MCF 10A (cell line): Measurements from ENCODE around the gene RTN4R. TPM values are rescaled to one million over a fixed set of nuclear protein-coding genes. Genes with fewer than 3 reads are reported as not detected.

ENCODE experiments used
- BruUV-seq: library from RNA; stranded (reverse); fragments of 400-500 nt; replicated peaks from 2 replicates; lab custom pipeline; 2021; lab: Mats Ljungman, UMichigan
- CTCF ChIA-PET: fragments of 300-600 bp; sonication (Branson Sonifier 250); formaldehyde crosslinking; extraction: SDS; loops from one replicate; lab custom pipeline; 2021; ENCODE audit warnings: antibody characterized with exemption, inconsistent platforms; lab: Yijun Ruan, JAX
- POLR2A ChIA-PET: fragments of 300-600, 350-650 bp; sonication (Branson Sonifier 250); formaldehyde crosslinking; extraction: SDS; loops from one replicate; lab custom pipeline; 2020; ENCODE audit warnings: antibody characterized with exemption, inconsistent platforms; lab: Yijun Ruan, JAX
- DNase-seq: peaks from one replicate; pipeline ENCODE4 v3.0.0-alpha.2; 2018; ENCODE audit not compliant: unreplicated experiment
- H3K27ac Mint-ChIP-seq: one replicate; pipeline ENCODE4 v1.8.0; 2022; ENCODE audit warnings: mild to moderate bottlenecking, low read depth, mixed read lengths; ENCODE audit not compliant: unreplicated experiment
- H3K27me3 Mint-ChIP-seq: one replicate; pipeline ENCODE4 v1.8.0; 2022; ENCODE audit warnings: mixed read lengths; ENCODE audit not compliant: insufficient read depth, unreplicated experiment
- H3K36me3 Mint-ChIP-seq: one replicate; pipeline ENCODE4 v1.8.0; 2022; ENCODE audit warnings: mild to moderate bottlenecking, moderate library complexity, mixed read lengths; ENCODE audit not compliant: insufficient read depth, unreplicated experiment
- H3K4me1 Mint-ChIP-seq: one replicate; pipeline ENCODE4 v1.8.0; 2022; ENCODE audit warnings: mixed read lengths; ENCODE audit not compliant: insufficient read depth, unreplicated experiment
- H3K4me3 Mint-ChIP-seq: one replicate; pipeline ENCODE4 v1.8.0; 2022; ENCODE audit warnings: mild to moderate bottlenecking, moderate library complexity, mixed read lengths; ENCODE audit not compliant: unreplicated experiment
- H3K9me3 Mint-ChIP-seq: one replicate; pipeline ENCODE4 v1.8.0; 2022; ENCODE audit warnings: mixed read lengths; ENCODE audit not compliant: unreplicated experiment
- intact Hi-C: fragments of 100-400 bp; cut with micrococcal nuclease; formaldehyde crosslinking; loops from 2 replicates; pipeline ENCODE4 v1.14.1; 2022
- total RNA-seq: library from RNA; stranded (reverse); gene quantifications from 2 replicates; pipeline ENCODE4 v1.2.3, GENCODE V29; 2022
- TF ChIP-seq, protein P1 (sequence below): fragments of 200-600 bp; IDR thresholded peaks from one replicate; pipeline ENCODE4 v1.8.0; 2022; ENCODE audit warnings: antibody characterized with exemption, mild to moderate bottlenecking; ENCODE audit not compliant: unreplicated experiment

RTN4R gene
- total RNA-seq, 1 experiment from 2014 or later, result 2.7 TPM

GRCh38 chr22:20205964-20206708 is 62.0 kb downstream of the RTN4R start:
- Mint-ChIP-seq H3K36me3 (no peaks in the 10 kb centered on the region), H3K27me3 (no peaks in the 10 kb centered on the region), H3K27ac (peak overlapping the region; percentile 91), H3K4me1 (peaks cover 14% of the 10 kb centered on the region), H3K9me3 (no peaks in the 10 kb centered on the region), H3K4me3 (peak overlapping the region; percentile 86)
- ChIA-PET POLR2A (interaction anchor here (0.6 to 1.2 kb wide), 3 partner anchors 10 to 44 kb away, joined by 3 read pairs; no protein-coding TSS in a partner anchor), CTCF (no interaction called here)
- peak; percentile 82 for DNase-seq
- intact Hi-C loops, result no loop called here
- TF ChIP-seq, protein P1, sequence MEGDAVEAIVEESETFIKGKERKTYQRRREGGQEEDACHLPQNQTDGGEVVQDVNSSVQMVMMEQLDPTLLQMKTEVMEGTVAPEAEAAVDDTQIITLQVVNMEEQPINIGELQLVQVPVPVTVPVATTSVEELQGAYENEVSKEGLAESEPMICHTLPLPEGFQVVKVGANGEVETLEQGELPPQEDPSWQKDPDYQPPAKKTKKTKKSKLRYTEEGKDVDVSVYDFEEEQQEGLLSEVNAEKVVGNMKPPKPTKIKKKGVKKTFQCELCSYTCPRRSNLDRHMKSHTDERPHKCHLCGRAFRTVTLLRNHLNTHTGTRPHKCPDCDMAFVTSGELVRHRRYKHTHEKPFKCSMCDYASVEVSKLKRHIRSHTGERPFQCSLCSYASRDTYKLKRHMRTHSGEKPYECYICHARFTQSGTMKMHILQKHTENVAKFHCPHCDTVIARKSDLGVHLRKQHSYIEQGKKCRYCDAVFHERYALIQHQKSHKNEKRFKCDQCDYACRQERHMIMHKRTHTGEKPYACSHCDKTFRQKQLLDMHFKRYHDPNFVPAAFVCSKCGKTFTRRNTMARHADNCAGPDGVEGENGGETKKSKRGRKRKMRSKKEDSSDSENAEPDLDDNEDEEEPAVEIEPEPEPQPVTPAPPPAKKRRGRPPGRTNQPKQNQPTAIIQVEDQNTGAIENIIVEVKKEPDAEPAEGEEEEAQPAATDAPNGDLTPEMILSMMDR, result no peak
- TSS peak; percentile 85 for BruUV-seq

GRCh38 chr22:20205464-20205963 is 62.6 kb downstream of the RTN4R start:
- H3K9me3 Mint-ChIP-seq, result no peaks in the 10 kb centered on the region
- H3K4me1 Mint-ChIP-seq, result peaks cover 14% of the 10 kb centered on the region
- no peak for DNase-seq
- ChIA-PET CTCF (no interaction called here), POLR2A (interaction anchor here (0.7 to 1.2 kb wide), 2 partner anchors 18 to 44 kb away, joined by 3 read pairs; no protein-coding TSS in a partner anchor)
- peak overlapping the region; percentile 86 for H3K4me3 Mint-ChIP-seq
- H3K36me3 Mint-ChIP-seq, result no peaks in the 10 kb centered on the region
- intact Hi-C loops, result no loop called here
- BruUV-seq, result no TSS peak
- TF ChIP-seq, protein P1, result no peak
- peak overlapping the region; percentile 91 for H3K27ac Mint-ChIP-seq
- H3K27me3 Mint-ChIP-seq, result no peaks in the 10 kb centered on the region

- Mint-ChIP-seq H3K4me1 (peaks cover 14% of the 10 kb centered on the region), H3K4me3 (no peak overlapping the region), H3K27ac (no peak overlapping the region), H3K9me3 (no peaks in the 10 kb centered on the region), H3K36me3 (no peaks in the 10 kb centered on the region), H3K27me3 (no peaks in the 10 kb centered on the region)
- TF ChIP-seq, protein P1, result no peak
- ChIA-PET CTCF (no interaction called here), POLR2A (no interaction called here)
- no TSS peak for BruUV-seq
- intact Hi-C loops, result no loop called here
- DNase-seq, result no peak
Observed at GRCh38 chr22:20204806-20205205, 63.3 kb downstream of the RTN4R start.

DNA sequence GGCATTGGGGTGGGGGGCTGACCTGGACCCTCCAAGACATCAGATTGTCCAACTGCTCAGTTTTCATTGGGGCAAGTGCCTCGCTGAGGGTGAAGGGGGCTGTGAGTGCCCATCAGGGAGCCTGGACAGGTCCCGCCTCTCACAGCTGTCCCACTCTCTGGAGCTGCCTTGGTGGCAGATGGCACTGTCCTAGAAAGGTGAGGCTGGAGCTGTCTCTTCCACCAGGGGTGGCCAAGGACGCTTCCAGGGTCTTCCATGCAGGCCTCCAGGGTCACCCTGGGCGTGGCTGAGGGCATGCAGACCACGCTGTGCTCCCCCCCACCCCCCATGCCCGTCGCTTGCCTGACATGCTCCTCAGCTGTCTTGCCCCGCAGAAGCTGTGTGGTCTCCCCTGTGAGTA is 63.8 kb downstream of the RTN4R start:
- Mint-ChIP-seq H3K4me1 (peaks cover 14% of the 10 kb centered on the region), H3K27ac (no peak overlapping the region), H3K4me3 (no peak overlapping the region), H3K9me3 (no peaks in the 10 kb centered on the region), H3K36me3 (no peaks in the 10 kb centered on the region), H3K27me3 (no peaks in the 10 kb centered on the region)
- no peak for DNase-seq
- ChIA-PET CTCF (no interaction called here), POLR2A (no interaction called here)
- intact Hi-C loops, result no loop called here
- no TSS peak for BruUV-seq
- TF ChIP-seq, protein P1, result no peak
